CD4-positive, alpha-beta T cell treated with Interleukin-21 for 1 hour (primary cell): ENCODE data around the gene PPP1R11.
"Not testable (repeated sequence)": the region's sequence is repeated elsewhere in the genome, so short reads cannot be mapped to it uniquely, and the experiment has no call there.

Experiments used
- DNase-seq: peaks from one replicate; pipeline ENCODE4 v3.0.0-alpha.2; 2020

Gene PPP1R11

GRCh38 chr6:30066577-30067459 lies at the start of gene PPP1R11:
PPP1R11 (plus strand) TSS chr6:30067198; CDS start chr6:30067411, 213 bp downstream.
- peak; percentile 99 for DNase-seq

- DNase-seq: no peak
Measured at GRCh38 chr6:30019819-30020218, 47.2 kb upstream of the PPP1R11 start.

- DNase-seq: no peak
Measured at GRCh38 chr6:30020626-30021025, 46.4 kb upstream of the PPP1R11 start.

- no peak for DNase-seq
Measured at GRCh38 chr6:30022189-30022588, 44.8 kb upstream of the PPP1R11 start.

GRCh38 chr6:30022712-30023111 lies 44.3 kb upstream of the PPP1R11 start:
- not testable (repeated sequence) for DNase-seq

GRCh38 chr6:30025186-30025585 lies 41.8 kb upstream of the PPP1R11 start:
- DNase-seq: no peak

- no peak for DNase-seq
Measured at GRCh38 chr6:30029588-30029987, 37.4 kb upstream of the PPP1R11 start.

GRCh38 chr6:30031381-30031780 lies 35.6 kb upstream of the PPP1R11 start:
- DNase-seq: no peak

- not testable (repeated sequence) for DNase-seq
Measured at GRCh38 chr6:30033440-30033839, 33.6 kb upstream of the PPP1R11 start.

GRCh38 chr6:30035784-30036183 lies 31.2 kb upstream of the PPP1R11 start:
- DNase-seq: no peak

GRCh38 chr6:30037182-30037788 lies 29.7 kb upstream of the PPP1R11 start:
- DNase-seq: no peak

GRCh38 chr6:30041221-30041620 lies 25.8 kb upstream of the PPP1R11 start:
- DNase-seq: no peak

- no peak for DNase-seq
Measured at GRCh38 chr6:30041821-30042220, 25.2 kb upstream of the PPP1R11 start.

- no peak for DNase-seq
Measured at GRCh38 chr6:30042476-30042875, 24.5 kb upstream of the PPP1R11 start.

- DNase-seq: no peak
Measured at GRCh38 chr6:30042914-30043313, 24.1 kb upstream of the PPP1R11 start.

- DNase-seq: no peak
Measured at GRCh38 chr6:30043744-30044143, 23.3 kb upstream of the PPP1R11 start.

GRCh38 chr6:30044630-30045029 lies 22.4 kb upstream of the PPP1R11 start:
- no peak for DNase-seq

GRCh38 chr6:30047220-30047619 lies 19.8 kb upstream of the PPP1R11 start:
- no peak for DNase-seq

GRCh38 chr6:30053682-30054081 lies 13.3 kb upstream of the PPP1R11 start:
- DNase-seq: no peak

GRCh38 chr6:30055513-30055912 lies 11.5 kb upstream of the PPP1R11 start:
- no peak for DNase-seq

GRCh38 chr6:30060606-30061091 lies 6.3 kb upstream of the PPP1R11 start:
- DNase-seq: no peak

- peak; percentile 94 for DNase-seq
Measured at GRCh38 chr6:30061092-30061857, 5.7 kb upstream of the PPP1R11 start, which contains the start of gene POLR1H. POLR1H (plus strand) TSS chr6:30061265; CDS start chr6:30061525, 260 bp downstream.

GRCh38 chr6:30061858-30062458 lies 5.0 kb upstream of the PPP1R11 start:
- peak; percentile 69 for DNase-seq
